Lung (tissue), 12 donors: Measurements from ENCODE around the gene PTX3. TPM values are rescaled to one million over a fixed set of nuclear protein-coding genes. Genes with fewer than 3 reads are reported as not detected.
A peak's percentile ranks its signal among the peaks of the same experiment; 100 is the strongest.

ENCODE experiments used
- ATAC-seq: fragments of 200-7000 bp; cut with Tn5 transposase; one replicate; pipeline ENCODE4 v1.9.1; 2020; ENCODE audit warnings: moderate number of reproducible peaks; ENCODE audit not compliant: insufficient read depth, low FRiP score
- DNase-seq, 3 donors: peaks; one replicate each; pipeline ENCODE4 v3.0.0-alpha.2; 2013 to 2017
- H3K27ac ChIP-seq, 2 donors: one replicate each; pipeline ENCODE4 v1.5.1; 2013; ENCODE audit warnings: mild to moderate bottlenecking in 2 of 2, moderate library complexity in 2 of 2, control low read depth in 1 of 2, inconsistent platforms in 1 of 2, low read depth in 1 of 2, low read length in 1 of 2
- H3K27me3 ChIP-seq, 3 donors: one replicate each; pipeline ENCODE4 v1.5.1; 2013; ENCODE audit warnings: low read length in 2 of 3; ENCODE audit not compliant: control insufficient read depth in 3 of 3, insufficient read depth in 3 of 3
- H3K36me3 ChIP-seq, 4 donors: one replicate each; pipeline ENCODE4 v1.5.1; 2013; ENCODE audit warnings: low read length in 4 of 4, mild to moderate bottlenecking in 1 of 4, moderate library complexity in 1 of 4; ENCODE audit not compliant: control insufficient read depth in 4 of 4, insufficient read depth in 4 of 4
- H3K4me1 ChIP-seq, 5 donors: one replicate each; pipeline ENCODE4 v1.5.1; 2013; ENCODE audit warnings: low read length in 5 of 5, mild to moderate bottlenecking in 2 of 5, moderate library complexity in 1 of 5; ENCODE audit not compliant: control insufficient read depth in 5 of 5, insufficient read depth in 5 of 5
- H3K4me3 ChIP-seq: one replicate; pipeline ENCODE4 v1.5.1; 2013; ENCODE audit warnings: mild to moderate bottlenecking, control low read depth, moderate library complexity
- H3K9ac ChIP-seq, 2 donors: one replicate each; pipeline ENCODE4 v1.5.1; 2013; ENCODE audit warnings: low read length in 2 of 2, control low read depth in 1 of 2; ENCODE audit not compliant: insufficient read depth in 1 of 2
- H3K9me3 ChIP-seq, 4 donors: one replicate each; pipeline ENCODE4 v1.5.1; 2013; ENCODE audit warnings: low read length in 3 of 4, mild to moderate bottlenecking in 1 of 4, moderate library complexity in 1 of 4; ENCODE audit not compliant: control insufficient read depth in 4 of 4, insufficient read depth in 3 of 4
- WGBS, 2 donors: extraction: QIAGEN DNeasy Blood & Tissue Kit; methylation state at CpG; one replicate each; pipeline ENCODE4 v1.1.7; 2013; 5-methylcytosine and 5-hydroxymethylcytosine counted together
- polyA plus RNA-seq, 2 donors: library from polyadenylated mRNA; stranded (reverse); fragments of 200-250 nt; gene quantifications; one replicate each; pipeline ENCODE4 v1.2.1, GENCODE V29; 2013
- total RNA-seq, 2 donors: library from RNA; depleted of rRNA in 1 of 2; stranded (reverse); fragments of >200 nt in 1 of 2; gene quantifications; one replicate each; pipeline ENCODE4 v1.2.1, GENCODE V29; 2014 to 2021
- TF ChIP-seq, protein P1 (sequence below): IDR thresholded peaks from 2 replicates; pipeline ENCODE4 v1.5.1; 2012; ENCODE audit warnings: mild to moderate bottlenecking; ENCODE audit errors: control extremely low read depth, extremely low read depth
- donor health status: control.
- donor health status: control.
- donor health status: Bipolar disorder and iron deficiency.
- donor health status: healthy.
- donor health status: DM: yes; HTN: yes; CAD: no.

PTX3 gene
- total and polyA plus RNA-seq, 4 donors: 4.1 to 626 (median 26.1) TPM

DNA sequence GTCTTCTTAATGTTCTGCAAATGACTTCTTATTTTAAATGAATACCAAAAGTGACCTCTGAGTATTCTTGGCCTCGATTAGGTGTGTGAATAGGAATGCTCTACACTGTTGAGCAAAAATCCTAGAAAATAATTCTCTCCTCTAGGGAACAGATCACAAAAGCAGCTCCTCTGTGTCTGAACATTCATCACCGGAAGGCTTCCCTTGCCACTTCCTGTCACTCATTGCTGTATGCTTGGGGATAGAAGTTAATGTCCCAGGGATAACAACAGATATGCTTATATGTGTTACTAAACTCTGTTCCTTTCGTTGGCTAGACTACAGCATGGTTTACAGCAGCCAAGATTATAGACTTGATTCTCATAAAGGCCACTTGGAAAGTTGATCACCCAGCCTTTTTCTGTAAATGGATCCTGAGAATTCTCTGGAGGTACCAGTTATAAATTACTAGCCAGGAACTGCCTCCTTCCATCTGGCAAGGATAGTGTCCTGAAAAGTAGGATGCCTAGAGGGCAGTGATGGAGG, 16.0 kb upstream of the PTX3 start:
- H3K9ac ChIP-seq: no peak overlapping the region
- TF ChIP-seq, protein P1, sequence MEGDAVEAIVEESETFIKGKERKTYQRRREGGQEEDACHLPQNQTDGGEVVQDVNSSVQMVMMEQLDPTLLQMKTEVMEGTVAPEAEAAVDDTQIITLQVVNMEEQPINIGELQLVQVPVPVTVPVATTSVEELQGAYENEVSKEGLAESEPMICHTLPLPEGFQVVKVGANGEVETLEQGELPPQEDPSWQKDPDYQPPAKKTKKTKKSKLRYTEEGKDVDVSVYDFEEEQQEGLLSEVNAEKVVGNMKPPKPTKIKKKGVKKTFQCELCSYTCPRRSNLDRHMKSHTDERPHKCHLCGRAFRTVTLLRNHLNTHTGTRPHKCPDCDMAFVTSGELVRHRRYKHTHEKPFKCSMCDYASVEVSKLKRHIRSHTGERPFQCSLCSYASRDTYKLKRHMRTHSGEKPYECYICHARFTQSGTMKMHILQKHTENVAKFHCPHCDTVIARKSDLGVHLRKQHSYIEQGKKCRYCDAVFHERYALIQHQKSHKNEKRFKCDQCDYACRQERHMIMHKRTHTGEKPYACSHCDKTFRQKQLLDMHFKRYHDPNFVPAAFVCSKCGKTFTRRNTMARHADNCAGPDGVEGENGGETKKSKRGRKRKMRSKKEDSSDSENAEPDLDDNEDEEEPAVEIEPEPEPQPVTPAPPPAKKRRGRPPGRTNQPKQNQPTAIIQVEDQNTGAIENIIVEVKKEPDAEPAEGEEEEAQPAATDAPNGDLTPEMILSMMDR: no peak
- no peak overlapping the region for H3K4me3 ChIP-seq
- no peak for DNase-seq
- no peaks in the 10 kb centered on the region for H3K4me1 ChIP-seq
- H3K9me3 ChIP-seq: peaks cover 0 to 2% (median 0%) of the 10 kb centered on the region in 4 donors
- H3K27me3 ChIP-seq: no peaks in the 10 kb centered on the region
- H3K36me3 ChIP-seq: peaks cover 0 to 1% (median 0%) of the 10 kb centered on the region in 4 donors
- no peak for ATAC-seq
- WGBS, 2 donors: 67 to 71% methylated on average over 3 of the region's 3 CpGs
- H3K27ac ChIP-seq: no peak overlapping the region

DNA sequence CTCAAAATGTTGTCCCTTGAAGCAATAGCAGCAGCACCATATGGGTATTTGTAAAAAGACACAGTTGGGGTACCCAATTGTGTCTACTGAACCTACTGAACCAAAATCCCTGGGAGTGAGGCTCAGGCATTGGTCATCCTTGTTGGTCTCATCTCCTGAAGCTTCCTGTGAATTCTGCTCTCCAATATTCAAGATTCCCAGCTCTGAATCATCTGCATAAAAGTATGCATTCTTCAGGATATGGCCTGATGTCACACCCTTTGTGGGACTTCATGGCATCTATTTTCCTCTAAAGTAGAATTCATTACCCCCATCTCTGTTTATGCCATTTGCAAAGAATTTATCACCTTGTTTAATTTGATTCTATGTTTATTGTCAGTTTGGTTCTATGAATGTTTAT, 13.3 kb upstream of the PTX3 start:
- ATAC-seq (no peak), DNase-seq (no peak)
- no peak overlapping the region for H3K27ac ChIP-seq
- no peak overlapping the region for H3K9ac ChIP-seq
- H3K4me3 ChIP-seq: no peak overlapping the region
- no peaks in the 10 kb centered on the region for H3K27me3 ChIP-seq
- H3K9me3 ChIP-seq: peaks cover 0 to 2% (median 0%) of the 10 kb centered on the region in 4 donors
- H3K4me1 ChIP-seq: peaks cover 0 to 2% (median 0%) of the 10 kb centered on the region in 5 donors
- TF ChIP-seq, protein P1: no peak
- H3K36me3 ChIP-seq: peaks cover 0 to 3% (median 0%) of the 10 kb centered on the region in 4 donors

DNA sequence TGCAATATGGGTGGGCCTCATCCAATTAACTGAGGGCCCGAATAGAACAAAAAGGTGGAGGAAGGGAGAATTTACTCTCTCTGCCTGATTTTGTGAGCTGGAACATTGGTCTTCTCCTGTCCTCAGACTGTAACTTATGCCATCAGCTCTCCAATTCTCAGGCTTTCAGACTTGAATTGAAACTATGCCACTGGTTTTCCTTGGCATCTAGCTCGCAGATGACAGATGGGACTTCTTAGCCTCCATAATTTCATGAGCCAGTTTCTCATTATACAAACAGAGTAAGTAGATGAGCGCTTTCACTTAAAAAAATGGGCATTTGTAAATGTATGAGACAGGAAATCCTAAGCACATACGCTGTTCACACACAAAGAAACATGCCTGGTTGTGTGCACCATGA, 8.7 kb upstream of the PTX3 start:
- H3K36me3 ChIP-seq: peaks cover 0 to 2% (median 0%) of the 10 kb centered on the region in 4 donors
- no peak overlapping the region for H3K9ac ChIP-seq
- no peaks in the 10 kb centered on the region for H3K27me3 ChIP-seq
- no peak overlapping the region for H3K4me3 ChIP-seq
- peaks cover 0 to 11% (median 0%) of the 10 kb centered on the region in 5 donors for H3K4me1 ChIP-seq
- H3K9me3 ChIP-seq: peaks cover 0 to 2% (median 0%) of the 10 kb centered on the region in 4 donors
- no peak for ATAC-seq
- WGBS, 2 donors: 64 to 70% methylated on average over 4 of the region's 4 CpGs
- TF ChIP-seq, protein P1: no peak
- DNase-seq: no peak
- H3K27ac ChIP-seq: no peak overlapping the region

- TF ChIP-seq, protein P1: no peak
- WGBS, 2 donors: 21 to 42% methylated on average over 1 of the region's 1 CpG
These were observed 7.8 kb upstream of the PTX3 start for GRCh38 chr3:157428853-157429252.

More at GRCh38 chr3:157428853-157429252, 7.8 kb upstream of the PTX3 start:
- H3K4me3 ChIP-seq: no peak overlapping the region
- no peak overlapping the region for H3K27ac ChIP-seq
- peaks cover 0 to 11% (median 0%) of the 10 kb centered on the region in 5 donors for H3K4me1 ChIP-seq
- no peak for ATAC-seq
- H3K27me3 ChIP-seq: no peaks in the 10 kb centered on the region
- no peak overlapping the region for H3K9ac ChIP-seq
- H3K9me3 ChIP-seq: peaks cover 0 to 2% (median 0%) of the 10 kb centered on the region in 4 donors
- peaks cover 0 to 2% (median 0%) of the 10 kb centered on the region in 4 donors for H3K36me3 ChIP-seq
- peak in 1 of 3 donors; percentile 29 for DNase-seq
